Chondrocyte (in vitro differentiated cells): Measurements from ENCODE around the gene KRT86. TPM values are rescaled to one million over a fixed set of nuclear protein-coding genes. Genes with fewer than 3 reads are reported as not detected.

Source experiments
- DNase-seq: peaks from one replicate; pipeline ENCODE4 v3.0.0; 2021; ENCODE audit warnings: mixed read lengths, low spot score
- H3K27ac Mint-ChIP-seq: one replicate; pipeline ENCODE4 v1.8.0; 2021; ENCODE audit warnings: mild to moderate bottlenecking, moderate library complexity, mixed read lengths; ENCODE audit not compliant: unreplicated experiment
- H3K27me3 Mint-ChIP-seq: 2 replicates; pipeline ENCODE4 v1.8.0; 2021; ENCODE audit warnings: low read depth, mixed read lengths
- H3K36me3 Mint-ChIP-seq: 2 replicates; pipeline ENCODE4 v1.8.0; 2021; ENCODE audit warnings: low read depth, mixed read lengths
- H3K4me1 Mint-ChIP-seq: 2 replicates; pipeline ENCODE4 v1.8.0; 2021; ENCODE audit warnings: low read depth, mild to moderate bottlenecking, mixed read lengths
- H3K4me3 Mint-ChIP-seq: one replicate; pipeline ENCODE4 v1.8.0; 2021; ENCODE audit warnings: mild to moderate bottlenecking, moderate library complexity, mixed read lengths; ENCODE audit not compliant: unreplicated experiment
- H3K9me3 Mint-ChIP-seq: 2 replicates; pipeline ENCODE4 v1.8.0; 2021; ENCODE audit warnings: low read depth, mixed read lengths
- long read RNA-seq: library from polyadenylated mRNA; stranded (forward); transcript quantifications from one replicate; pipeline ENCODE4 v2.0.0, GENCODE V29; 2021
- total RNA-seq: library from RNA; stranded (reverse); gene quantifications from 3 replicates; pipeline ENCODE4 v1.2.1, GENCODE V29; 2021
- TF ChIP-seq, protein P1 (sequence below): fragments of 200-600 bp; sonication (generic); IDR thresholded peaks from 2 replicates; pipeline ENCODE4 v1.5.0; 2021; ENCODE audit warnings: antibody characterized with exemption, mild to moderate bottlenecking, moderate library complexity

Gene KRT86
- 0.44 to 0.92 TPM (median 0.67 TPM) in 3 replicates for total RNA-seq
- long read RNA-seq, partial matches to known transcripts, result 0 of 4 reads
- long read RNA-seq, other reads (novel, unspliced or antisense), result 4 of 4 reads

DNA sequence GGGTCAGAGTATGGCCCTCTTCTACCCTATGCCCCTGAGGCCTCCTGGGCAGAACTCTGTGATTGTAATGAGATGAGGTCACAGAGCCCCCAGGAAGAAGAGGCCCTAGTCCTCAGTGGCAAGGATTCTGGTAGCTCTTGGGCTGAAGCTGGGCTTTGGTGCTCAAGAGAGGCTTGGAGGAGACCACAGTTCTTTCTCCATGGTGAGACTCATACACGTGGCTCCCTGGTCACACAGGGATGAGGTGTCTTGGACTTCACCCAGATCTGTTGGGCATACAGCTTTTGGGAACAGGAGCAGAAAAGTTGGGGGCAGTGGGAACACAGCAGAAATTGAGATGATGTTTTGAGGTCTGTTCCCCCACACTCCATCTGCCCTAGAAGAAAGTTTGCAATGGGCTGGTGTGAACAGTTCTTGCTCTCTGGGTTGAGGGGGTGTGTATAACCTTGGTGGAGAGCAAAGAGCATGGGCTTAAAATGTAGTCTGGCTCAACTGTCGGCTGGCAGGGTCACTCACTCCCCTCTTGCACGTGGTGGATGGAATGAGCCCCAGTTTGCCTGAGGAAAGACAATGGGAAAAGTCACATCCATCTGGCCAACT lies at the start of gene KRT86:
Gene KRT86, plus strand, starts transcription at position 125 of the 600 bp plus-strand sequence. CDS start 27,272 bp downstream, outside the sequence.
- TF ChIP-seq, protein P1, sequence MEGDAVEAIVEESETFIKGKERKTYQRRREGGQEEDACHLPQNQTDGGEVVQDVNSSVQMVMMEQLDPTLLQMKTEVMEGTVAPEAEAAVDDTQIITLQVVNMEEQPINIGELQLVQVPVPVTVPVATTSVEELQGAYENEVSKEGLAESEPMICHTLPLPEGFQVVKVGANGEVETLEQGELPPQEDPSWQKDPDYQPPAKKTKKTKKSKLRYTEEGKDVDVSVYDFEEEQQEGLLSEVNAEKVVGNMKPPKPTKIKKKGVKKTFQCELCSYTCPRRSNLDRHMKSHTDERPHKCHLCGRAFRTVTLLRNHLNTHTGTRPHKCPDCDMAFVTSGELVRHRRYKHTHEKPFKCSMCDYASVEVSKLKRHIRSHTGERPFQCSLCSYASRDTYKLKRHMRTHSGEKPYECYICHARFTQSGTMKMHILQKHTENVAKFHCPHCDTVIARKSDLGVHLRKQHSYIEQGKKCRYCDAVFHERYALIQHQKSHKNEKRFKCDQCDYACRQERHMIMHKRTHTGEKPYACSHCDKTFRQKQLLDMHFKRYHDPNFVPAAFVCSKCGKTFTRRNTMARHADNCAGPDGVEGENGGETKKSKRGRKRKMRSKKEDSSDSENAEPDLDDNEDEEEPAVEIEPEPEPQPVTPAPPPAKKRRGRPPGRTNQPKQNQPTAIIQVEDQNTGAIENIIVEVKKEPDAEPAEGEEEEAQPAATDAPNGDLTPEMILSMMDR, result no peak
- no peaks in the 10 kb centered on the region for H3K9me3 Mint-ChIP-seq
- H3K27me3 Mint-ChIP-seq, result peaks cover 15% of the 10 kb centered on the region
- no peaks in the 10 kb centered on the region for H3K36me3 Mint-ChIP-seq
- H3K4me3 Mint-ChIP-seq, result no peak within 1 kb of the TSS
- no peak within 1 kb of the TSS for H3K27ac Mint-ChIP-seq
- H3K4me1 Mint-ChIP-seq, result peaks cover 15% of the 10 kb centered on the region
- no peak for DNase-seq

DNA sequence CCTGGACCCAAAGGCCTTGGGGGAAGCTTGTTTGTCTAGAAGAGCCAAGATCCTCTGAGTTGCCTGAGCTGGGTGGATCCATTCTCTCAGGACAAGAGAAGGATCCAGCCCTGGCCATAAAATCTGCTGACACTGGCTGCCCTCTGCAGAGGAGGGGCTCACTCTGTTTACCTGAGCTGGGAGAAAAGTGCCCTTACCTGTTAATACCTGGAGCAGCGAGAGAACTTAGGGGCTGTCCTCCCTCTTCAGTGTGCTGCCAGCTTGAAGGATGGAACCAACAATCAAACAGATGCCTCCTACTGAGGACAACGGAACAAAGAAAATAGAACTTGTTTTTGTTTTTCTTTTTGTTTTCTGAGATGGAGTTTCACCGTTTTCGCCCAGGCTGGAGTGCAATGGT lies 48.7 kb upstream of the KRT86 start:
- Mint-ChIP-seq H3K4me3 (no peak overlapping the region), H3K9me3 (peaks cover 19% of the 10 kb centered on the region), H3K27me3 (no peaks in the 10 kb centered on the region), H3K4me1 (peaks cover 46% of the 10 kb centered on the region), H3K27ac (no peak overlapping the region), H3K36me3 (peaks cover 9% of the 10 kb centered on the region)
- no peak for DNase-seq
- TF ChIP-seq, protein P1, result no peak

DNA sequence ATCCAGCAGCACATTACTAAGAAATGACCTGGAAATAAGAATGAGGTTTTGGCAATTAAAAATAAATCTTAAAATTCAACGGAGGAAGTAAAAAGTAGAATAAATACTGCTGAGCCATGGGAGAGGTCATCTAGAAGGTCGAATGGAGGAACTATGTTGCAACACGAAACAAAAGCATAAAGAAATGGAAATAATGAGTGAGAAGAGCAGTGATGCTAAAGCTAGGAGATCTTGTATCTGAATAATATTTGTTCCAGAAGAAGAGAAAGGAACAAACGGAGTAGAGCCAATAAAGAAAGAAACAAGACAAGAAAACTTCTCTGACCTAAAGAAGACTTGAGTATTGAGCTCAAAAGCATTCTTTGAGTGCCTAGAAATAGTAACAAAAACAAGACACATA lies 48.0 kb upstream of the KRT86 start:
- Mint-ChIP-seq H3K4me3 (no peak overlapping the region), H3K36me3 (peaks cover 9% of the 10 kb centered on the region), H3K27me3 (no peaks in the 10 kb centered on the region), H3K9me3 (peaks cover 19% of the 10 kb centered on the region), H3K27ac (no peak overlapping the region), H3K4me1 (peaks cover 47% of the 10 kb centered on the region)
- TF ChIP-seq, protein P1, result no peak
- DNase-seq, result no peak

DNA sequence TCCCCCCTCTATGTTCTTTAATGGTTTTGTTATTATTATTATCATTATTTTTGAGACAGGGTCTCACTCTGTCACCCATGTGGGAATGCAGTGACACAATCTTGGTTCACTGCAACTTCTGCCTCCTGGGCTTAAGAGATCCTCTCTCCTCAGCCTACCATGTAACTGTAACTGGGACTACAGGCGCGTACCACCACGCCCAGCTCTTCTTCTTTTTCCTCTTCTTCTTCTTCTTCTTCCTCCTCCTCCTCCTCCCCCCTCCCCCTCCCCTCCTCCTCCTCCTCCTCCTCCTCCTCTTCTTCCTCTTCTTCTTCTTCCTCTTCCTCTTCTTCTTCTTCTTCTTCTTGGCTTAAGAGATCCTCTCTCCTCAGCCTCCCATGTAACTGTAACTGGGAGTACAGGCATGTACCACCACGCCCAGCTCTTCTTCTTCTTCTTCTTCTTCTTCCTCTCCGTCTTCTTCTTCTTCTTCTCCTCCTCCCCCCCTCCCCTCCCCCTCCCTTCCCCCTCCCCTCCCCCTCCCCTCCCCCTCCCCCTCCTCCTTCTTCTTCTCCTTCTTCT lies 46.8 kb upstream of the KRT86 start:
- H3K36me3 Mint-ChIP-seq, result peaks cover 9% of the 10 kb centered on the region
- no peaks in the 10 kb centered on the region for H3K27me3 Mint-ChIP-seq
- peaks cover 56% of the 10 kb centered on the region for H3K4me1 Mint-ChIP-seq
- H3K4me3 Mint-ChIP-seq, result no peak overlapping the region
- TF ChIP-seq, protein P1, result no peak
- no peak for DNase-seq
- H3K9me3 Mint-ChIP-seq, result peaks cover 19% of the 10 kb centered on the region
- H3K27ac Mint-ChIP-seq, result no peak overlapping the region

DNA sequence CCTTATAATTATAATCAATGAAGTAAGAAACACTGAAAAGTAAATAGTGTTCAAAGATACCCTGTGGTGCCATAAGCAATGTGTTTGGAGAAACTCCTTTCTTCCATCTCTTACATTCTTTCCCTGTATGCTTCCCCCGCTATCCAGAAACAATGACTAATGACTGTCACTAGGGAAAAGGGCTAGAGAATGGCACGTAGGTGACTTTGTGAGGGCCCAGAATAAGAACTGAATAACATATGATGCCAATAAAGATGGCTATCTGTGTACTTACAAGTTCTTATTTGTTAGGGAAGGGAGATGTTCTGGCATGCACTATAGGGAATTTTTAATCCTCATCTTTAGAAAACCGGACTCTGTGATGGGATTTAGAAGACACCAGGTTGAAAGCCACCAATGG lies 46.1 kb upstream of the KRT86 start:
- H3K36me3 Mint-ChIP-seq, result peaks cover 9% of the 10 kb centered on the region
- H3K9me3 Mint-ChIP-seq, result peaks cover 19% of the 10 kb centered on the region
- H3K4me1 Mint-ChIP-seq, result peaks cover 58% of the 10 kb centered on the region
- TF ChIP-seq, protein P1, result no peak
- no peak overlapping the region for H3K4me3 Mint-ChIP-seq
- no peak for DNase-seq
- no peaks in the 10 kb centered on the region for H3K27me3 Mint-ChIP-seq
- no peak overlapping the region for H3K27ac Mint-ChIP-seq
